ENCODE results near the gene POLR3GL. TPM values are rescaled to one million over a fixed set of nuclear protein-coding genes. Genes with fewer than 3 reads are reported as not detected.

Gene POLR3GL
- total RNA-seq, 1 experiment from 2014 or later: 7.9 TPM

- H3K4me3 Mint-ChIP-seq: peak overlapping the region; percentile 87 to 99
- Histone ChIP-seq H3K56ac (ENCODE audit: insufficient read length, low read depth, low read length) (no peak overlapping the region), H2BK20ac (ENCODE audit: low read depth, low read length, poor library complexity, severe bottlenecking) (no peak overlapping the region), H3K79me1 (ENCODE audit: insufficient read depth, low read depth, low read length, poor library complexity, severe bottlenecking) (peaks cover 7% of the 10 kb centered on the region), H2BK15ac (ENCODE audit: low read depth, low read length) (no peak overlapping the region), H3K9ac (ENCODE audit: extremely low read depth, insufficient read length, low read length) (peak overlapping the region; percentile 99), H4K8ac (replicated peaks; ENCODE audit: insufficient read length, low read depth, low read length) (no peak overlapping the region), H4K5ac (ENCODE audit: insufficient read length, low read depth, low read length) (no peak overlapping the region), H2BK5ac (ENCODE audit: insufficient read length, low read length) (no peak overlapping the region), H2BK12ac (ENCODE audit: insufficient read length, low read depth, low read length) (no peak overlapping the region), H4K91ac (ENCODE audit: insufficient read length, low read depth, low read length) (no peak overlapping the region), H3K27ac (ENCODE audit: insufficient read length, low read depth, low read length) (no peak overlapping the region), H3K9me3 (ENCODE audit: control insufficient read depth, low read depth, low read length) (no peaks in the 10 kb centered on the region), H3K4ac (ENCODE audit: low read depth, low read length) (no peak overlapping the region), H2BK120ac (ENCODE audit: low read depth, low read length, poor library complexity, severe bottlenecking) (no peak overlapping the region), H2AFZ (ENCODE audit: low read length) (no peak overlapping the region), H3K23me2 (ENCODE audit: insufficient read length, low read depth, low read length, poor library complexity, severe bottlenecking) (peaks cover 19% of the 10 kb centered on the region), H3K27me3 (ENCODE audit: insufficient read depth, low read length) (no peaks in the 10 kb centered on the region), H3K79me2 (ENCODE audit: insufficient read depth, low read length) (peaks cover 3% of the 10 kb centered on the region; the same call in 1 of the 2 replicates), H3T11ph (ENCODE audit: low read length) (no peak overlapping the region), H3K23ac (ENCODE audit: insufficient read length, low read depth, low read length) (no peak overlapping the region), H3K4me1 (ENCODE audit: insufficient read depth, low read length) (peaks cover 5% of the 10 kb centered on the region; the same call in 1 of the 2 replicates), H3K18ac (ENCODE audit: insufficient read length, low read depth, low read length) (no peak overlapping the region), H2AK5ac (ENCODE audit: insufficient read length, low read length) (no peak overlapping the region), H3K14ac (ENCODE audit: insufficient read depth, low read length) (no peak overlapping the region), H3K4me2 (ENCODE audit: insufficient read depth, insufficient read length, low read length) (peak overlapping the region; percentile 92), H4K20me1 (ENCODE audit: control insufficient read depth, insufficient read depth, insufficient read length) (no peaks in the 10 kb centered on the region)
- no peaks in the 10 kb centered on the region for H3K27me3 Mint-ChIP-seq (ENCODE audit: low read depth)
- peaks cover 32 to 43% (median 32%) of the 10 kb centered on the region in 3 experiments for H3K36me3 Mint-ChIP-seq (ENCODE audit: insufficient read depth in 1 of 3, low read depth in 3 of 3)
- H3K4me1 Mint-ChIP-seq: peaks cover 48 to 58% of the 10 kb centered on the region in 2 experiments
- H3K27ac Mint-ChIP-seq: peak overlapping the region in 2 of 3 experiments; percentile 98 to 99; a peak in 4 of 7 replicates
- no peak for TF ChIP-seq CTCF (conservative IDR thresholded peaks at IDR 0.05)
- DNase-seq: no peak
- H3K9me3 Mint-ChIP-seq: peaks cover 0 to 3% of the 10 kb centered on the region in 2 experiments; a peak in 2 of 5 replicates
- no CpG with 5 or more reads among the region's 8 CpGs for WGBS (ENCODE audit: extremely low coverage, insufficient read length, low lambda C conversion rate)
These were observed 30.8 kb downstream of the POLR3GL start for GRCh38 chr1:145995148-145995881.

All from H9 (cell line).